GM18502 (cell line): ENCODE measurements around the gene SPINK8.
"Not testable (repeated sequence)": the region's sequence is repeated elsewhere in the genome, so short reads cannot be mapped to it uniquely, and the experiment has no call there.

Experiments used
- ATAC-seq: cut with Tn5 transposase; IDR thresholded peaks from one replicate; pipeline ENCODE4 v1.9.1; 2021; ENCODE audit warnings: mild to moderate bottlenecking; ENCODE audit not compliant: unreplicated experiment, poor library complexity

The SPINK8 gene

DNA sequence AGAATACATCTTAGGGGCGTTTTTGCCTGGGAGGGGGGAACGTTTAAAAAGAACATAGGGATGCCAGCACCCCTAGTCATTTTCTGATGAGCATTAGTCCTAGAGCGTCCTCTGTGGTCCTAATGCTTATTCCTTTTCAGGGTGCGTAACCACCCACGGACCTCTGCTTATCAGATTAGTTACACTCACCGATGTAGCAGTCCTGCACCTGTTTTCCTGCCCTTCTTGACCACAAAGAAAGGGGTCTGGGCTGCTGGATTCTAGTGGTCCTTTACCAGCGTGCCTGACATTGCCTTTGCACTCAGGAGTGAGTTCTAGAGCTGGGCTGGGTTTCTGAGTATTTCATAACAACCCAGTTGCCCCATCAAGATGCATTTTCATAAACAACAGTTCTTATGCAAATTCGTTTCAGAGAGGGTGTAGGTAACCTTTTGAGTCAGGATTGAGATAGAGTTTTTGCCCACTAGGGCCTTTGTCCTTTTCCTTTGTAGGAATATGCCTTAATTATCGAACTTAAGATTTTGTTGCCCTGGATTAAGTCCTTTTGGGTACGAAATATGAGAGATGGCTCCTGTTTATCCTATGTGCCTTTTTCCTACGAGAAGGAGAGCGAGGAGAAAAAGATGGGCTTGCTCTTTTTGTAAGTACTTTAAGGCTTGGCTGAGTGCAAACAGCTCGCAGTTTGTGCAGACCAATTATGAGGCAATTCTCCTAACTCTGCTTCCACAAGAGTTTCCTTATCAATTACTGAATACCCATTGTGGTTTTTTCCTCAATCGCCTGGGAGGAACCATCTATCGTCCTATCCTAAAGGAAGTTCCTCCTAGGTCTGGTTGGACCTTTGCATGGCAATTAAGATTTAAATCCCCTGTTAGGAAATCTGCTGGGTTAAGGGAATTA lies at the start of gene SPINK8:
Gene SPINK8 (minus strand): TSS at position 316 of the 900 bp plus-strand sequence. CDS start 5,320 bp downstream, outside the sequence.
- not testable (repeated sequence) for ATAC-seq

DNA sequence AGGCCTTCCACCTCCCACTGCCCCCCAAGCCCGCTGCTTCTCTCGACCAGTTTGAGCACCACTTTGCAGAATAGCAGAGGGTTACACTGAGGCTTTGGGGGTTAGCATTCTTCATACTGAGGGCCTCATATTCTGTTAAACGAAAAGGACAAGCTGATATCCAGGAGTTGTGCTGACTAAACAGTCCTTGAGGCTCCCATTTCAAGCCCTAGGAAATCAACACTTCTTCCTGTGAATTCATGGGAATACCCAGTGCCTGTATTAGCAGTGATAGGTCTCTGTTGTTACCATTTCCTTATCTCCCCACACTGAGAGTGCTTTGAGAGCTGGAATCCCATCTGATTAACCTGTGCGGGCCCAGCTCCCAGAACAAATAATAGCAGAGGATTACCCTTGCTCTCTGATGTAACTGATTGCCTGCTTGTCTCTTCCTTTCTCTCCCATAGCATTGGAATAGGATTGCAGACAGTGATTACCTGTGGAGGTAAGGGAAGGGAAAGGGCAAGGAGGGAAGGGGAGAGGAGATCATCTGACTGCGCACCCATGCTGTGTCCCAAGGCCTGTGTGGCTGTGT lies 39.5 kb upstream of the SPINK8 start:
- ATAC-seq: no peak

DNA sequence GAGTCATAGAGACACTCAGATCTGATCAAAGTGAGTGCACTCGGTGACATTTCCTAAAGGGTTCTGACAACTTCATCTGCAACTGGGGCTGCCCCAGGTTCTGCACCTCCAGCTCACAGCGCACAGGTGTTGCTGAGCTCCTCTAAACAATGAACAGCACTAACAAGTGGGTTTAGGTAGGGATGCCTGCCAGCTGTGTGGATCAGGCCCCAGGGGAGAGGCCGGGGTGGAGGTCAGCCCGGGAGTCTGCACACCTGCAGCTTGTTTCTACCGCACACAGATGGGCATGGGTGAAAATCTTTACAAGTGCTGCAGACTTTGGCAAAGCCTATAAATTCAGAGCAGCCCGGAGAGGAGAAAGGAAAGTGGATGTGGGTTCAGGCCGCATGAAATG lies 38.9 kb upstream of the SPINK8 start:
- no peak for ATAC-seq

DNA sequence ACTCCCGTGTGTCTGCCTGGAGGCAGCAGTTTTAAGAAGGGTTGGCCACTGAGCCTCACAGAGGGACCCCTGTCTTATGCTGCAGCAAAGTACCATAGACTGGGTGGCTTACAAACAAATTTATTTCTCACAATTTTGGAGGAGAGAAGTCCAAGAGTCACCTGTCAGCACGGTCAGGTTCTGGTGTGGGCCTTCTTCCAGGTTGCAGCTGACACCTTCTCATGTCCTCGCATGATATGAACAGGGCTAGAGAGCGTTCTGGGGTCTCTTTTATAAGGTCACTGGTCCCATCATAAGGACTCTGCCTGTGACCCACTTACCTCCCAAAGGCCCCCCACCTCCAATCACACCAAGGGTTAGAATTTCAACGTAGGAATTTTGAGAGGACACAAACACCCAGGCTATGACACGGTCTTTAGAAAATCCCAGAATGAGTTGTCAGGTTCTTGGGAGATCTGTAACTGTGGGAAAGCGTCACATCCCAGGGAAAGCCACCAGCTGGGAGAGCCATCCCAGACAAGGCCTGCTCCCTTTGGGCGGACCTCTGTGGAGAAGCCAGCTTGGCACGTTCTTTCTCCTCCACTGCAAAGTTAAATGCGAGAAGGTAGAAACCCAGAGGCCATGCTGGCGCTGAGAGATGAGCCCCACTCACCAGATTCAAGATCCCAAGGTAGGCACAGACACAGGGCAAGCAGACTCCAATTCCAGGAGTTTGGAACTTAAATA lies 38.4 kb upstream of the SPINK8 start, which contains the start of gene FBXW12:
Gene FBXW12 (plus strand): TSS at position 569 of the 726 bp plus-strand sequence. CDS start 549 bp downstream, outside the sequence.
- no peak for ATAC-seq

DNA sequence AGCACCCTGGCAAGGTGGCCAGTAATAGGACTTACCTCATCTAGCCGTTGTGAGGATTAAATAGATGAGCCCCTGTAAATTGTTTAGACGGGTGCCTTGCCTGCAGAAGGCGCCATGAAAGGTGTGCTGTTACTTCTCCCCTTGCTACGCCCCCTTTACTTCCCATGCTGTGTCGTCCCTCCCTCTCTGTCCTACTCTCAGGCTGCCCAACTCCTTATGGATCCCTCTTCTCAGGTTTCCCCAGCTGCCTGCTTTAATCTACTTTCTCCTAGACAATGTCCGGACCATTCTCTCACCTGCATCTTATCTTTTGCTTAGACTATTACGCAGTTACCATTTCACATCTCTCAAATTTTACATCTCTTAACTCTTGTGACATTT lies 36.9 kb upstream of the SPINK8 start:
- ATAC-seq: no peak

DNA sequence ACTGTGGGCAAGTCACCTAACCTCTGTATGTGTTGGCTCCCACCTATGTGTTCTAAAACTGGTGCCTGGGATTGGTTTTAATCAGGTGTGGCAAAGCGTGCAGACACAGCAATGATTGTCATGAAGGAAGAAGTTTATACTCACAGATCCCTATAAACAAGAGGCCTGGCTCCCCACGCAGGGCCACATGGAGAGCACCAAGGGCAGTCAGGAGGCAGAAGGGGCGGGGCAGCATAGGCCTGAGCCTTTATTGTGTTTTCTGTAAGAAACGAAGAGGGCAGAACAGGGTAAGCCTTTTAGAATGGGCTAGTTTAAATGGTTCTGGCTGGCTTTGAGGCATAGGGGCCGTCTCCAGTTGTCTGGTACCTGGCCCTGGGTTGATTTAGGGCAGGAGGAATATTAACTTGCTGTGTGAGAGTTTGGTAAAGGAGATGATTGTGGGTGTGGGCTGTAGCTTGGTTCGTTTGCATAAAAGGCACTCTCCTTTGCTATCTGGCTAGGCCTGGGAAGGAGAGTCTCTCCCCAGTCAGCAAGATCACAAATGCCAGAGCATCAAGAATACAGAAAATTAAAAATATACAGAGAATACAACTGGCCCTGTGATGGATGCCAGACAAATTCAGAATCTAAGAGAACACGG lies 36.4 kb upstream of the SPINK8 start:
- ATAC-seq: no peak

DNA sequence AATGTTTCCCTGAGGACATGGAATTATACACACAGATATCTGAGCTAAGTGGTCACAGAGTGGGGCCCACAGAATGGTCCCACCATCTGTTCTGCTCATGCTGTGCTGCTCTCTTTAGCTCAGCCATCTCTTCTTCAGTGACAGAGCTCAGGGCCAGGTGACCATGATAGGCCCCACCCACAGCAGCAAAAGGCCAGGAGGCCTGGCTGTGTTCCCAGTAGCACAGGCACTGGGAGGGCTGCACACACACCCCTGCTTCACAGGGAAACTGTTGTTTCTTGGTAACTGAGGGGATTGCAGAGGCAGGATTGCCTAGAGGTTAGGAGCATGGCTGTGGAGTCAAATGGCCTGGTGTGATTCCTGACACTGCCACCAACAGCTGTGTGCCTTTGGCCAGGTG lies 33.7 kb upstream of the SPINK8 start:
- ATAC-seq: no peak

DNA sequence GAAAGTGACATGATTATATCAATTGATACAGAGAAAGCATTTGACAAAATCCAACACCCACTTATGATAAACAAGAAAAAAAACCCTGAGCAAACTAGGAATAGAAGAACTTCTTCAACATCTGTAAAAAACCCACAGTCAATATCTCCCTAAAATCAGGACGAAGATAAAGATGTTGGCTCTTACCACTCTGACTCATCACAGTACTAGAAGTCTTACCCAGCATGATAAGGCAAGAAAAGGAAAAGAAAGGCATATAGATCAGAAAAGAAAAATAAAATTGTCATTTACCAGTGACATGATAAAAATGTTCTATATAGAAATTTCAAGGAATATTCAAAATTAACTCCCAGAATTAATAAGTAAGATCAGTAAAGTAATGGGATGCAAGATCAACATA lies 31.4 kb upstream of the SPINK8 start:
- no peak for ATAC-seq

DNA sequence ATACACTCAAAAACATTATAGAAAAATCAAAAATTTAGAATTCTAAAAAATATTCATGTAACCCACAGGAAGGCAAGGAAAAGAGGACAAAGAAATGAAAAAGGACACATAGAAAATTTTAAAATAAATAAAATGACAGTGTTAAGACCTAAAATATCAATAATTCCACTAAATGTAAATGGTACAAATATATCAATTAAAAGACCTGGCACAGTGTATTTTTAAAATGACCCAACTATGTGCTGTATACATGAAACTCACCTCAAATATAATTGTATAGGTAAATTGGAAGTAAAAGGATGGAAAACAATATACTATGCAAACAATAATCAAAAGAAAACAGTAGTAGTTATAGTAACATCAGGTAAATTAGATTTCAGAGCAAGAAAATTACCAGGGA lies 28.5 kb upstream of the SPINK8 start:
- no peak for ATAC-seq

DNA sequence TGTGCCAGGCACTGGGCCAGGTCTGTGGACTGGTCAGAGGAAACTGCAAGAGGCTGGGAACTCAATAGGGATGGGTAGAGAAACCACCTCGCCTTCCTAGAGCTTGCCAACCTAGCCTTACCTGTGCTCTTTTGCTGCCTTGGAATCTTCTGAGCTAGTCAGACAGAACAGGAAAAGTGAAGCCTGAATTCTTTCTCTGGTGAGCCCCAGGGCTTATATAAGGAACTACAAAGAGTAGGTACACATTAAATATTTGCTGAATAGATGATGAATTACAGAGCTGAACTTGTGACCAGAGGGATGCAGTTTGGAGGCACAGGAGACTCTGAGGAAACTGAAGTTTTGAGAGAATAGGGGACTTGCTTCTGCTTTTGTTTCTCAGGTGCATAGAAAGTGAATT lies 23.0 kb upstream of the SPINK8 start:
- no peak for ATAC-seq

DNA sequence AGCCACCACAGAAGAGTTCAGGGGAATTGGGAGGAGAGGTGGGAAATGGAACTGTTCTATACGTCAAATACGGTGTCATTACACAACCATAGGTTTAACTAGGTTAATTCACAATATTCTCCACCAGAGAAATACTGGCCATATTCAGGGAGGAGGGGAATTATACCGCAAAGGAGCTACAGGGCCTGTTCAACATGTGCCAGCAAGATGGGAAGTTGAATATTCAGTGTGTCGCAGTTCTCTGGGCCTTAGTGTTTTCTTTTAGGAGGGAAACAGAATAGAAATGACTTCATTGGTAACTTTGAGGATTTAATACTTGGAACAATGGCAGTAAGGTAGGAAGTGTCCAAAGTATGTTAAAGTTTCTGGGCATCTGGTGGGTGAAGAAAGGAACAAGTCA lies 20.5 kb upstream of the SPINK8 start:
- ATAC-seq: no peak

DNA sequence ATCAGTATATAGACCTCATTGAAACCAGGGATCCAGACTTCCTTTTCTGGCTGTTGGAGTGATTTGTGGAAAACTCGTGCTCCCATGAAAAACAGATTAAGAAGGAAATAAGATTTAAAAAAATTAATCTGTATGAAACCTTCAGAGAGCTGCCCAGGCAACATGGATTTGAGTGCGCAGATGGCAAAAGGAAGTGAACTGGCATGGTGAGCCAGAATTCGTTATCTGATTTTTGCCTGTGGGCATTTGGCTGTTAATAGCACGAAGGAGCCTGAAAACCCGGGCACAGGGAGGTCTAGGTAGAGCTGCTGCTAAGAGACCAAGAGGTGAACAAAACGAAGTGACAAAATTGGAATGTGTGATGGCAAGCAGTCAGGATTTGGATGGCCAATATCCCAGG lies 19.1 kb upstream of the SPINK8 start:
- no peak for ATAC-seq

DNA sequence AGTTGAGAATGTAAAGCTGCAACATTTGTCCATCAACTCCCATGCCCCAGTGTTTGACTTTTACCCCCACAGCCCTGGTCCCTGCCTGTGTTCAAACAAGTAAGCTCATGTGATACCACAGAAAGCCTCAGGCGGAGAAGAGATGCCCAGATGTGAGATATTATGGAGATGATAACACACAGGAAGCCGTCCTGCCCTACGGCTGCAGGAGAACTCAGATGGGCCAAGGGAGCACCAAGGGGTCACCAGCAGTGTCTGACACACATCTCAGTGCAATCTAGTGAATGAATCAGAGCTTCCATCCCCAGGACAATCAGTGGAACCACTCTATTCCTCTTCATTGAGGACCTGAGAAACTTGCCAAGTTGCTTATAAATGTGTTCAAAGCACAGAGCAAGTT lies 14.0 kb upstream of the SPINK8 start:
- ATAC-seq: no peak

DNA sequence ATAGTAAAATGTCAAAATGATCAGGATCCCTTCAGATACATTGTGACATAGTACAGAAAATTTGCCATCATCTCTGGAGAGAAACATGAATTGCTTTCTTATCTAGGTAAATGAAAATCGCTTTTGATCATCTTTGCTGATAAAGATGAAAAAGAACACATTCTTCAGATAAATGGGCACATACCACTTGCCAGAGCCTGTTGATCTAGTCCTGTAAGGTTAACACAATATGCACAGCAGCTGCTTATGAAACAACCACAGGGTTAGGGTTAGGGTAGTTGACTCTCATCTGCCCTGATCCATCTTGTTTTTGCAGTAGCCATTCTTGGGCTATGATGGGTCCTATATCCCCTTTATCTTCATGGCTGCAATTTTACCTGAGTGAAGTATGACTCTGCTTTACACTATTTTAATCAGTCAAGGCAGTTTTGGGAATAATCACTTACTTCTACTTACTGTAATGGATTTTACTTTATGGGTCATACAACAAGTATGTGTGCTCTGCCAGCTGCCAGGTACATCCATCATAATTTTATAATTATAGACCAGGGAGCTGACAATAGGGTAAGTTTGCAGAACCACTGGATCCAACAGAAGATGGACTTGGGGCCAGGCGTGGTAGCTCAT lies 12.6 kb upstream of the SPINK8 start:
- ATAC-seq: no peak

DNA sequence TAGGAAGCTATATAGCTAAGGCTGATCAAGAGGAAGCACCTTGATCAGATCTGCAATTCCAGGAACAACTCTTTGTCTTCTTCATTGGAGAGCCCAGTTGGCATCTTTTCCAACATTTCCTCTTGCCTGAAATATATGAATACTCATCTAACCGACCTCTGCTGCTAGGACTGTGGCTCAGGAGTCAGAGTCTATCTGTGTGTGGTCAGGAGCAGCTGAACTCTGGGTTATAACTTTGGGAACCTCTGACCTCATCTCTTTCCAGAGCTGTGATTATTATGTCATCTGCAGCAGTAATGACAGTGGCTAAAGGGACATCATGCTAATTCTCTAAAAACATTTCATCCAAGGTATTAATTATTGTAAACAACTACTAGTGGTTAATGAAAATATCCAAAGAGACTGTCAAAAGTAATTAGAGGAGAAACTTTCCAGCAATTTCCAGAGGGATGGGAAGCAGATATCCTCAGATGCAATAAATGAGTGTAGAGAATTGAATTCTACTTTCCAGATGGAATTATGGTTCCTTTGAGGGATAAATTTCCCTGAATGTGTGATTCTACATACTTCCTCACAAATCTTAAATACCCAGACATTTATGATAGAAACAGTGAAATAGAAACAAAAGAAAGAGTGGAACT lies 11.5 kb upstream of the SPINK8 start:
- ATAC-seq: no peak

DNA sequence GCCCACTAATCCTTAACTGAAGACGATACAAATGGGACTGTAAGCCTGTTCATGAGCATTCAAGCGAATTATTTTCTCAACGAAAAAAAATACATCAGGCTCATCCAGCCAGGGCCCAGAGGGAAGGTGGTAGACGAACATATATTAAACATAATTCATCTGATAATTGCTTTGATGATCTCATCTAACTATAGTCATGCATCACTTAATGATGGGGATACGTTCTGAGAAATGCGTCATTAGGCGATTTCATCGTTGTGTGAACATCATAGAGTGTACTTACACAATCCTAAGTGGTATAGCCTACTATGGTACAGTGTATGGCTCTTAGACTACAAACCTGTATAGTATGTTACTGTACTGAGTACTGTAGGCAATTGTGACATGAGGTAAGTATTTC lies 10.0 kb upstream of the SPINK8 start:
- no peak for ATAC-seq

DNA sequence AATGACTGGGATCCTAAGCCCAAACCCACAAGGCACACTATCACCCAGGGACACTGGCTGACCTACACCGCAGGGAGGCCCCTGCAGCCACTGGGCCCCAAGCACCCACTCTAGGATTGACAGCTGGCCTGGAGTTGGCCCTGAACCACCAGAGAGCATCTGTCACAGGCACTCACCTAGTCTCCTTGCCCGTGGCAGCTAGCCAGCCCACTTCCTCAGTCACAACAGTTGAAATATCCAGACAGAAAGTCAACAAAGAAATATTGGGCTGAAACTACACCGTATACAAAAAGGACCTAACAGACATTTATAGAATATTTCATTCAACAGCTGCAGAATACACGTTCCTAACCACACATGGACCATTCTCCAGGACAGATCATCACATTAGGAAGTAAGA lies 5.2 kb upstream of the SPINK8 start:
- no peak for ATAC-seq

DNA sequence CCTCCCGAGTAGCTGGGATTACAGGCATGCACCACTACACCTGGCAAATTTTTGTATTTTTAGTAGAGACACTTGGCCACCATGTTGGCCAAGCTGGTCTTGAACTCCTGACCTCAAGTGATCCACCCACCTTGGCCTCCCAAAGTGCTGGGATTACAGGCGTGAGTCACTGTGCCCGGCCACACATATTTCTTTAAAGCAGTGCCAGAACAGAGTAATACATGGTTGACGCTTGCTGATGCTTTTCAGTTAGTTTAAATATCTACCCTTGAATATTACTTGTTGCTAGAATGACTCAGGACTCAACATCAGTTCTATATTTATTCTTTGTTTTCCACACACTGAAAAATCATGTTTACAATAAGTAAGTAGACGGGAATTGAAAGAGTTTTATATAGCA lies 4.1 kb upstream of the SPINK8 start:
- not testable (repeated sequence) for ATAC-seq

DNA sequence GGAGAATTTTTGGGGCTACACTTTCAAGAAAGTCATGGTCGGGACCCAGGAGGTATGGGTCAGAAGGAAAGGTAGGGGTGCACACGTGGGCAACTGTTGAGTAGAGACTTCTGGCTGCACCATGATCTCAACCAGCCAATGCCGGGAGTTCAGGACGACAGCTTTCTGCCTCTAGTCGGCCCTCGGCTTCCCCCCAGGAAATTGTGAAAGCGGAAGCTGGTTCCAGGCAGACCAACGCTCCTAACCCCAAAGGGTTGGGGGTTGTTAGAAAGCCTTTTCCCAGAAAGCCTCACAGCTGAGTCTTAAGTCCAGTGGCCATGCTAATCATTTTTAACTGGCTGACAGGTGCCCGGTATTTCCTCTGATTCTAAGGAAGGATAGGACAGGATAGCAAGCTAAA lies 1.8 kb upstream of the SPINK8 start:
- not testable (repeated sequence) for ATAC-seq

DNA sequence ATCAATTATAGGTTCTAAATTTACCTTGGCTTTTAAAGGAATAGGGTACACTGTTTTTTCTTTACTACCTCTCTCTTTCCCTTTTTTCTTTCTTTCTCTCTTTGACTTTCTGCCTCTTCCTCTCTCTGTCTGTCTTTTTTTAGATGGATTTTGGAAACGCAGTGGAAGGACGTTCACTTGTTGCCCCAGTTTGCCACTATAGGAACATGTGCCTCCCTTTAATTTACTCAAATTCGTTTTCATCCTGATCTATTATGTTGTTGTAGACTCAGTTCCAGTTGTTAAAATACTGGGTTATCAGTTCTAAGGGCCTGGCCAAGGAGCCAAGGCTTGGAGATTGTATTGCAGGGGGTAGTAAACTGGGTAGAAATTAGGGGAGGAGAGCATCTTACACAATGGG lies 1.1 kb upstream of the SPINK8 start:
- ATAC-seq: no peak
